ENCODE data around the gene DPP10.
"Not testable (repeated sequence)": the region's sequence is repeated elsewhere in the genome, so short reads cannot be mapped to it uniquely, and the experiment has no call there.

The DPP10 gene

DNA sequence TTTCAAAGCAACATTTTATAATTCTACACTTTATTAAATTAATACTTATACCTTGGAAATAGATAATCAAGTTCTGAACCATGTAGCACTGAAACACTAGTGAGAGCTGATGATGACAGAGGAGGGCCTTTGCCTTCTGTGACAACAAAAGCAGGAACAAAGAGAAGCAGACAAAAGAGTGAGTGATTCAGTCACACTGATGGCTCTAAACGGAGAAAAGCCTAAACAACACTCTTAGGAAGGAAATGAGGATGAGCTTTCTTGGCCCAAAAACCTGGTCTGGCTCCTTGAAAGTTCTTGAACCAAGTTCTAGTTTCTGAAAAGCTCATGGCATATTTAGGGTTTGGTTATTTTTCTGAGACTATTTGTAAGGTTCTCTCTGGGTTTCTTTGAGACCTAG lies 271.9 kb downstream of the DPP10 start:
- Histone ChIP-seq H3K36me3 (ENCODE audit: control insufficient read depth in 2 of 2, insufficient read depth in 2 of 2, low read length in 2 of 2) (no peaks in the 10 kb centered on the region), H3K27me3 (ENCODE audit: control insufficient read depth in 1 of 2, insufficient read depth in 2 of 2, low read length in 2 of 2) (no peaks in the 10 kb centered on the region), H3K27ac (ENCODE audit: low read length) (no peak overlapping the region), H3K4me3 (ENCODE audit: low read length in 2 of 2) (no peak overlapping the region), H3K9ac (ENCODE audit: low read length in 2 of 2) (no peak overlapping the region), H3K9me3 (ENCODE audit: control insufficient read depth in 2 of 2, low read length in 2 of 2) (no peaks in the 10 kb centered on the region), H3K4me1 (ENCODE audit: control insufficient read depth, insufficient read depth, low read length) (no peaks in the 10 kb centered on the region)

DNA sequence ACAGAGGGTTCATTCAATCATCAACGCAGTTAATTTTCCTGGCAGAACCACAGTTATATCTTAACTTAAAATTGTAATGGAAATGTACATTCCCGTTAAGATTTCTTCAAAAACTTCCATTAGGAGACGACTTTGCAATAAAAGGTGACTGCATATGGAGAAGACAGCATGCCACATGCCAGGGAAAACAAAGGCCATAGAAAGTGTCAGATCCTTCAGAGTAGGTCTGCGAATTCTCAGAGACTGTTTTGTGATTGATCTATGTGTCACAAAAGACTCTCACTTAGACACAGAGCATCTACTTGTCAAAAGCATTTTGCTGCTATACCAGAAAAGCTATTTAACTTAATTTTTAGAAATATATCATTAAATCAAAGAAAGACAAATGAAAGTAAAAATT lies 274.6 kb downstream of the DPP10 start:
- Histone ChIP-seq H3K9me3 (ENCODE audit: control insufficient read depth in 2 of 2, low read length in 2 of 2) (no peaks in the 10 kb centered on the region), H3K27ac (ENCODE audit: low read length) (no peak overlapping the region), H3K27me3 (ENCODE audit: control insufficient read depth in 1 of 2, insufficient read depth in 2 of 2, low read length in 2 of 2) (no peaks in the 10 kb centered on the region), H3K9ac (ENCODE audit: low read length in 2 of 2) (no peak overlapping the region), H3K4me3 (ENCODE audit: low read length in 2 of 2) (no peak overlapping the region), H3K4me1 (ENCODE audit: control insufficient read depth, insufficient read depth, low read length) (no peaks in the 10 kb centered on the region), H3K36me3 (ENCODE audit: control insufficient read depth in 2 of 2, insufficient read depth in 2 of 2, low read length in 2 of 2) (no peaks in the 10 kb centered on the region)

DNA sequence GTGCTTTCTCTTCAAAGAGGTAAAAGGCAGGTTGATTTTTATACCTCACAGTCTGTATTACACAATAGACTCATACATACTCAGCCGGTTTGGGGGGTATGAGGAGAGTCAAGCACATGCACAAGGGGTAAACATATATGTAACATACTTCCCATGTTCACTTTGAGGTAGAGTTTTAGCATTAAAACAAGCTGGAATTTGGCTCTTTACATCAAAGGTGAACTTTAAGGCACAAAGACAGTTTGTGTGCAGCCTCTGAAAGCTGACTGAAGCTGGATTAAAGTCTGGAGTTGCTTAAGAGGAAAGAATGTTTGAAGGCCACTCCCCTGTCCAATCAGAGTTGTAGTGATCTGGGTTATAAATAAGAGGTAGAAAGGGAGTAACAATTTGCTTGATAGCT lies 282.0 kb downstream of the DPP10 start:
- Histone ChIP-seq H3K4me3 (ENCODE audit: low read length in 2 of 2) (no peak overlapping the region), H3K9ac (ENCODE audit: low read length in 2 of 2) (no peak overlapping the region), H3K36me3 (ENCODE audit: control insufficient read depth in 2 of 2, insufficient read depth in 2 of 2, low read length in 2 of 2) (no peaks in the 10 kb centered on the region), H3K27ac (ENCODE audit: low read length) (no peak overlapping the region), H3K4me1 (ENCODE audit: control insufficient read depth, insufficient read depth, low read length) (no peaks in the 10 kb centered on the region), H3K9me3 (ENCODE audit: control insufficient read depth in 2 of 2, low read length in 2 of 2) (no peaks in the 10 kb centered on the region), H3K27me3 (ENCODE audit: control insufficient read depth in 1 of 2, insufficient read depth in 2 of 2, low read length in 2 of 2) (no peaks in the 10 kb centered on the region)

DNA sequence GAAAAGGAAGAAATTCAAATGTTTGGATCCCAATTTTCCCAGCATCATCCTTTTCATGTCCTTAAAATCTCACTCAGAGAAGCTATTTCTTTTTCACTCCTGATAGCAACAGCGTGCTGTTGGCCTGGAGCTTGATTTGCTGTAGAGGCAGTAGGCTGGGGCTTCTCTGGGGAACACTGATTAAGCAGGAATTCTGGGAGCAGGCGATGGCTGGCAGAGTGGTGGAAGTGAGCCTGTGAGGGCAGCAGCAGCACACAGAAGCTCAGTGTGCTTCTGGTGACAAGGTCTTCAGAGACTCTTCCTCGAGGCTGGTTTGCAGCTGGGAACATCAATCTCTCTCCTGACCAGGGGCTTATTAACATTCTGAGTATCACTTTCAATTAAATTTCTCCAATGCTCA lies 284.6 kb downstream of the DPP10 start:
- no peak overlapping the region for H3K27ac ChIP-seq (ENCODE audit: low read length)
- no peaks in the 10 kb centered on the region for H3K4me1 ChIP-seq (ENCODE audit: control insufficient read depth, insufficient read depth, low read length)
- no peaks in the 10 kb centered on the region for H3K9me3 ChIP-seq (ENCODE audit: control insufficient read depth in 2 of 2, low read length in 2 of 2)
- H3K4me3 ChIP-seq (ENCODE audit: low read length in 2 of 2), result no peak overlapping the region
- no peaks in the 10 kb centered on the region for H3K36me3 ChIP-seq (ENCODE audit: control insufficient read depth in 2 of 2, insufficient read depth in 2 of 2, low read length in 2 of 2)
- no peaks in the 10 kb centered on the region for H3K27me3 ChIP-seq (ENCODE audit: control insufficient read depth in 1 of 2, insufficient read depth in 2 of 2, low read length in 2 of 2)
- no peak overlapping the region for H3K9ac ChIP-seq (ENCODE audit: low read length in 2 of 2)

DNA sequence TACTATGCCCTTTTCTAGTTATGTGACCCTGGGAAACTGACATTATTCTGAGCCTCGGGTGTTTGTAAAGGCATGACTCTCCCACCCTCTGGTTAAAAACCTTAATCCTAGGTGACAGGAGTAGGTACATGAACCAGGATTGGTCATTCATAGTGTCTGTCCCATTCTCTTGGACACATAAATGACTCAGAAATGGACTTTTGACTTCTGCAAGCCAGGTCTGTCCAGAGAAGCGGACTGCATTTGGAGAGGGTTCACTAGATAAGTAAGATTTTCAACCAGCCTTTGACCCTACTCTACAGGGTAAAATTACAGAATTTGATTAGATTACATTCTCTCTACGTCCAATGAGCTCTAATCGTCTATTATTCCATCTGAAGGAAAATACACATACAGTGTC lies 285.9 kb downstream of the DPP10 start:
- H3K4me1 ChIP-seq (ENCODE audit: control insufficient read depth, insufficient read depth, low read length), result no peaks in the 10 kb centered on the region
- no peak overlapping the region for H3K9ac ChIP-seq (ENCODE audit: low read length in 2 of 2)
- no peak overlapping the region for H3K4me3 ChIP-seq (ENCODE audit: low read length in 2 of 2)
- H3K27me3 ChIP-seq (ENCODE audit: control insufficient read depth in 1 of 2, insufficient read depth in 2 of 2, low read length in 2 of 2), result no peaks in the 10 kb centered on the region
- no peak overlapping the region for H3K27ac ChIP-seq (ENCODE audit: low read length)
- no peaks in the 10 kb centered on the region for H3K9me3 ChIP-seq (ENCODE audit: control insufficient read depth in 2 of 2, low read length in 2 of 2)
- H3K36me3 ChIP-seq (ENCODE audit: control insufficient read depth in 2 of 2, insufficient read depth in 2 of 2, low read length in 2 of 2), result no peaks in the 10 kb centered on the region

DNA sequence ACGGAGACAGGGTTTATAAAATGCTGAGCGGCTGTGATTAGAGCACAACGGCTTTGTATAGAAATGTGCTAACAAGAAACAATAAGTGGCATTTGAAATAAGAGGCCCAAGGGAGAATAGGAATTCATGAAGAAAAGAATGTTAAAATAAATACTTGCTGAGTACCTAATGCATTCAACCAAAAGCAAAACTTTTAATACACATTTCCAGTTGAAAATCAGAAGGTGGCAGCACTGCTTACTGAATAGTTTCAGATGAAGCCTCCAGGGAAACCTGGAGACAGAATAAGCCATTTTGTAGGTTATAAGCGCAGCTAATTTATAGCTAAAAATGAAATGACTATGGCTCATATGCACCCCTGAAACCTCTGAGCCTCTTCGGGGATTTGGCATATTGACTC lies 286.6 kb downstream of the DPP10 start:
- Histone ChIP-seq H3K9me3 (ENCODE audit: control insufficient read depth in 2 of 2, low read length in 2 of 2) (no peaks in the 10 kb centered on the region), H3K4me1 (ENCODE audit: control insufficient read depth, insufficient read depth, low read length) (no peaks in the 10 kb centered on the region), H3K27ac (ENCODE audit: low read length) (no peak overlapping the region), H3K4me3 (ENCODE audit: low read length in 2 of 2) (no peak overlapping the region), H3K27me3 (ENCODE audit: control insufficient read depth in 1 of 2, insufficient read depth in 2 of 2, low read length in 2 of 2) (no peaks in the 10 kb centered on the region), H3K36me3 (ENCODE audit: control insufficient read depth in 2 of 2, insufficient read depth in 2 of 2, low read length in 2 of 2) (no peaks in the 10 kb centered on the region), H3K9ac (ENCODE audit: low read length in 2 of 2) (no peak overlapping the region)

DNA sequence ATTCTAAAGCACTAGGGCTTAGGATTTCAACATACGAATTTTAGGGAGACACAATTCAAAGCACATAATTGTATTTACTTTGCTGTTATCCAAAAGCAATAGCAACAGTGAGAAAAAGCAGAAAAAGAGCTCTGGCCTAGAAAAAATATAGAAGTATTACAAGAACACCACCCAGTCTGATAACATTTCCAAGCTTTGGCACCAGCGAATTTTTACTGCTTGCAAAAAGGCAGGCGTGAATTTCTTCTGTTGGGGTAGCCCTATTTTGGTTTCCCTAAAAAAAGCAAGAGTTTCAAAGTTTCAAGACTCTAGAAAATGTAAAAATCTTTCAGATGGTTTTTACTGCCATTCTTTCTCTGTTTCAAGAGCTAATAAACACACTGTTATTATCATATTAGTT lies 292.7 kb downstream of the DPP10 start:
- Histone ChIP-seq H3K9me3 (ENCODE audit: control insufficient read depth in 2 of 2, low read length in 2 of 2) (no peaks in the 10 kb centered on the region), H3K4me1 (ENCODE audit: control insufficient read depth, insufficient read depth, low read length) (no peaks in the 10 kb centered on the region), H3K36me3 (ENCODE audit: control insufficient read depth in 2 of 2, insufficient read depth in 2 of 2, low read length in 2 of 2) (no peaks in the 10 kb centered on the region), H3K27ac (ENCODE audit: low read length) (no peak overlapping the region), H3K27me3 (ENCODE audit: control insufficient read depth in 1 of 2, insufficient read depth in 2 of 2, low read length in 2 of 2) (no peaks in the 10 kb centered on the region), H3K9ac (ENCODE audit: low read length in 2 of 2) (no peak overlapping the region), H3K4me3 (ENCODE audit: low read length in 2 of 2) (no peak overlapping the region)

DNA sequence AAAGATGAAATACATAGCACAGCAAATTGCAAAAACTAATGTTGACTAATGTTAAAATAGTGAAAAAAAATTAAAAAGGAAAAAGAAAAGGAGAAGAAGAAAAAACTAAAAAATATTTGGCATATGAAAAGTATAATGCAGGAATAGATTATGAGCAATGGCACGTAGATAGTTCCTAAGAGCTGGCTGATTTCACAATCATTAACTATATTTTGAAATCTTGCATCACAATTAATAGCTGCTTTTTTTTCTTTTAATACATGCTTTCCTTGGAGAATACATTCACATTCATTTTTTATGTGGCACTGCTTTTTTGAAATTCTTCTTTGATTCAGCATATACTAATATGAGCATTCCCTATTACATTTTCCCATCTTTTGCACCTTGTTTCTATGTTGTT lies 299.8 kb downstream of the DPP10 start:
- Histone ChIP-seq H3K9ac (ENCODE audit: low read length in 2 of 2) (no peak overlapping the region), H3K27ac (ENCODE audit: low read length) (no peak overlapping the region), H3K9me3 (ENCODE audit: control insufficient read depth in 2 of 2, low read length in 2 of 2) (no peaks in the 10 kb centered on the region), H3K27me3 (ENCODE audit: control insufficient read depth in 1 of 2, insufficient read depth in 2 of 2, low read length in 2 of 2) (no peaks in the 10 kb centered on the region), H3K36me3 (ENCODE audit: control insufficient read depth in 2 of 2, insufficient read depth in 2 of 2, low read length in 2 of 2) (no peaks in the 10 kb centered on the region), H3K4me3 (ENCODE audit: low read length in 2 of 2) (no peak overlapping the region), H3K4me1 (ENCODE audit: control insufficient read depth, insufficient read depth, low read length) (no peaks in the 10 kb centered on the region)

DNA sequence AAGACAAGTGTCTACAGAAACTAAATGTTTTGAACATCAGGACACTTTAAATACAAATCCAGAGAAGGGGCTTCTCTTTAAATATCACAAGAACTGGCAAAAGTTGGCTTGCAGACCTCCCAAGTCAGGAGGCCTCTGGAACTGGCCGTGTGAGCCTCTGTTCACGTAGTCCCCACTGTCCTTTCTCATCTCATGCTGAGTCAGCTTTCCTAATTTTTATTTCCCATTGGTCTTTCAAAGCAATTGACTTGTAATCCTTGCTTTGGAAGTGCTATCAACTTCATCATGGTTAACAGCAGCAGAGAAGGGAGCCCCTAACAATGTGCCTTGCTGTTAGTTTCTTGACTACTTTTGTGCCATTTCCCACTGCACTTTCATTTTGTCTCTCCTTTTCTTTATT lies 303.3 kb downstream of the DPP10 start:
- Histone ChIP-seq H3K36me3 (ENCODE audit: control insufficient read depth in 2 of 2, insufficient read depth in 2 of 2, low read length in 2 of 2) (no peaks in the 10 kb centered on the region), H3K27ac (ENCODE audit: low read length) (no peak overlapping the region), H3K4me3 (ENCODE audit: low read length in 2 of 2) (no peak overlapping the region), H3K9me3 (ENCODE audit: control insufficient read depth in 2 of 2, low read length in 2 of 2) (no peaks in the 10 kb centered on the region), H3K27me3 (ENCODE audit: control insufficient read depth in 1 of 2, insufficient read depth in 2 of 2, low read length in 2 of 2) (no peaks in the 10 kb centered on the region), H3K4me1 (ENCODE audit: control insufficient read depth, insufficient read depth, low read length) (no peaks in the 10 kb centered on the region), H3K9ac (ENCODE audit: low read length in 2 of 2) (no peak overlapping the region)

DNA sequence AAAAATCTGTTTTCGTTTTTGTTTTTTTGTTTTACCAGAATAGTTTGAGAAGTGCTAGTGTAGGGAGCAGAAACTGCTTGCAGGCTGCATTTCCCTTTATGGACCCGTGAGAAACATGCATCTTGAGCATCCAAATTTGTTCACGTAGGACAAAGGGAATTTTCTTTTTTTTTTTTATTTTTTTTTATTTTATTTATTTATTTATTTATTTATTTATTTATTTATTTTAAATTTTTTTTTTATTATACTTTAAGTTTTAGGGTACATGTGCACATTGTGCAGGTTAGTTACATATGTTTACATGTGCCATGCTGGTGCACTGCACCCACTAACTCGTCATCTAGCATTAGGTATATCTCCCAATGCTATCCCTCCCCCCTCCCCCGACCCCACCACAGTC lies 305.7 kb downstream of the DPP10 start:
- not testable (repeated sequence) for H3K27ac ChIP-seq (ENCODE audit: low read length); H3K36me3 ChIP-seq (ENCODE audit: control insufficient read depth in 2 of 2, insufficient read depth in 2 of 2, low read length in 2 of 2); H3K9me3 ChIP-seq (ENCODE audit: control insufficient read depth in 2 of 2, low read length in 2 of 2); H3K27me3 ChIP-seq (ENCODE audit: control insufficient read depth in 1 of 2, insufficient read depth in 2 of 2, low read length in 2 of 2); H3K4me3 ChIP-seq (ENCODE audit: low read length in 2 of 2); H3K9ac ChIP-seq (ENCODE audit: low read length in 2 of 2); H3K4me1 ChIP-seq (ENCODE audit: control insufficient read depth, insufficient read depth, low read length)

DNA sequence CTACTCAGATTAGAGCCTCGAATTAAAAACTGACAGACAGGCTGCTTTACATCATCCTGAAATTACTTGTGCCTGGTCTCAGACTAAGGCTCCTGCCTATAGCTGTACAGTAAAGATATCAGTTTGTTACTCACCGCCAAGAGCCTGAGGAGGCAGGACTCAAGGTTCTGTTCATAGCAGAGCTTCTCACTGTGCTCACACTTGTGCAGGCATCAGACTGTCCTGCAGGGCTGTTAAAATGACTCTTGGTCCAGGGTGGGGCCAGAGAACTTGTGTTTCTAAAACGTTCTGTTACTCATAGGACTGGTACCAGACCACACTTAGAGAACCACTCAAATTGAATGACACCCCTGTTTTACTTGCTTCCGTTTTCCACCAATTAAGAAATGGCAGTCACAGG lies 310.0 kb downstream of the DPP10 start:
- Histone ChIP-seq H3K27ac (ENCODE audit: low read length) (no peak overlapping the region), H3K9ac (ENCODE audit: low read length in 2 of 2) (no peak overlapping the region), H3K4me1 (ENCODE audit: control insufficient read depth, insufficient read depth, low read length) (no peaks in the 10 kb centered on the region), H3K4me3 (ENCODE audit: low read length in 2 of 2) (no peak overlapping the region), H3K9me3 (ENCODE audit: control insufficient read depth in 2 of 2, low read length in 2 of 2) (no peaks in the 10 kb centered on the region), H3K36me3 (ENCODE audit: control insufficient read depth in 2 of 2, insufficient read depth in 2 of 2, low read length in 2 of 2) (no peaks in the 10 kb centered on the region), H3K27me3 (ENCODE audit: control insufficient read depth in 1 of 2, insufficient read depth in 2 of 2, low read length in 2 of 2) (peaks cover 0 to 2% of the 10 kb centered on the region in 2 donors)

DNA sequence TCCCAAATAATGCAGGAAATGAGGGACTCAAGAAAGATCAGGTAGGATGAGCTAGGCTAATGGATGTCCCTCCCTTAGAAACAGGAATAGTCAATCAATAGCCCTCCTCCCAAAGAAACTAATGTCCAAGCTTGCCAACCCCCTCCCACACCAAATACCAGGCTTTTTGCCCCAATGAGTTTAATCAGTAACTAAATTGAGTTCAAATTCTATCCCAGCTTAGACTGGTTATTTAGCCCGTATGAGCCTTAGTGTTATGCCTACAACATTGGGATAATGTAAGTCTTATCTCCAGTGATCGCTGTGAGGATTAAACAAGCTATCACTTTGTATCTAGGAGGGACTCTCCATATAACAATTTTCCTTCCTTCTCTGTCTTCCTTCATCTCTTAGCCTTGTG lies 310.7 kb downstream of the DPP10 start:
- Histone ChIP-seq H3K27ac (ENCODE audit: low read length) (no peak overlapping the region), H3K9me3 (ENCODE audit: control insufficient read depth in 2 of 2, low read length in 2 of 2) (no peaks in the 10 kb centered on the region), H3K4me3 (ENCODE audit: low read length in 2 of 2) (no peak overlapping the region), H3K4me1 (ENCODE audit: control insufficient read depth, insufficient read depth, low read length) (no peaks in the 10 kb centered on the region), H3K9ac (ENCODE audit: low read length in 2 of 2) (no peak overlapping the region), H3K27me3 (ENCODE audit: control insufficient read depth in 1 of 2, insufficient read depth in 2 of 2, low read length in 2 of 2) (peaks cover 0 to 2% of the 10 kb centered on the region in 2 donors), H3K36me3 (ENCODE audit: control insufficient read depth in 2 of 2, insufficient read depth in 2 of 2, low read length in 2 of 2) (no peaks in the 10 kb centered on the region)
